IMR-90 (cell line): ENCODE measurements around the gene RPS8. TPM values are rescaled to one million over a fixed set of nuclear protein-coding genes. Genes with fewer than 3 reads are reported as not detected.

ENCODE experiments used
- CTCF ChIP-seq: conservative IDR thresholded peaks from 2 replicates; pipeline ENCODE4 v1.5.1; 2012; ENCODE audit warnings: mild to moderate bottlenecking, low read depth, low read length, improper control_type of control experiment
- polyA plus RNA-seq, 3 experiments: library from polyadenylated mRNA; depleted of rRNA; stranded (reverse); fragments of >200 nt; gene quantifications; 2 replicates each; pipeline ENCODE4 v1.2.3, GENCODE V29; 2012; ENCODE audit warnings: low replicate concordance in 1 of 3
- total RNA-seq: library from RNA; depleted of rRNA; stranded (reverse); fragments of >200 nt; gene quantifications from 2 replicates; pipeline ENCODE4 v1.2.3, GENCODE V29; 2012

RPS8 gene
- total and polyA plus RNA-seq, 2 of the 4 experiments (the other 2 are of a cell fraction), result 2,171 to 2,255 TPM

- TF ChIP-seq CTCF, result no peak
These were observed 28.2 kb downstream of the RPS8 start (continued) for GRCh38 chr1:44803312-44804095.
